Astrocyte (in vitro differentiated cells and primary cell): Measurements from ENCODE around the gene UFD1.

Source experiments
- CTCF ChIP-seq: IDR thresholded peaks from 2 replicates; pipeline ENCODE4 v1.5.1; 2011; ENCODE audit warnings: low read depth, mild to moderate bottlenecking, inconsistent platforms, low read length, moderate library complexity; ENCODE audit not compliant: insufficient read depth
- EZH2 ChIP-seq: IDR thresholded peaks from 2 replicates; pipeline ENCODE4 v1.6.1; 2012; ENCODE audit warnings: mild to moderate bottlenecking, low read length, inconsistent platforms; ENCODE audit not compliant: insufficient read depth

GRCh38 chr22:19450363-19451175 is 28.4 kb downstream of the UFD1 start:
- TF ChIP-seq CTCF = no peak
- TF ChIP-seq EZH2 = no peak
